Rectal smooth muscle tissue (tissue), 1 donor: ENCODE data around the gene SH3RF3.

Source experiments
- H3K27ac ChIP-seq: one replicate; pipeline ENCODE4 v1.7.0; 2013; ENCODE audit warnings: low read depth, low read length, inconsistent platforms
- H3K27me3 ChIP-seq: one replicate; pipeline ENCODE4 v1.7.0; 2013; ENCODE audit warnings: low read length; ENCODE audit not compliant: control insufficient read depth, insufficient read depth
- H3K36me3 ChIP-seq: one replicate; pipeline ENCODE4 v1.7.0; 2013; ENCODE audit warnings: low read length; ENCODE audit not compliant: control insufficient read depth, insufficient read depth
- H3K4me1 ChIP-seq: one replicate; pipeline ENCODE4 v1.7.0; 2013; ENCODE audit warnings: low read length; ENCODE audit not compliant: control insufficient read depth, insufficient read depth
- H3K4me3 ChIP-seq: one replicate; pipeline ENCODE4 v1.7.0; 2013; ENCODE audit warnings: low read length
- H3K9ac ChIP-seq: one replicate; pipeline ENCODE4 v1.7.0; 2013; ENCODE audit warnings: low read length

SH3RF3 gene

DNA sequence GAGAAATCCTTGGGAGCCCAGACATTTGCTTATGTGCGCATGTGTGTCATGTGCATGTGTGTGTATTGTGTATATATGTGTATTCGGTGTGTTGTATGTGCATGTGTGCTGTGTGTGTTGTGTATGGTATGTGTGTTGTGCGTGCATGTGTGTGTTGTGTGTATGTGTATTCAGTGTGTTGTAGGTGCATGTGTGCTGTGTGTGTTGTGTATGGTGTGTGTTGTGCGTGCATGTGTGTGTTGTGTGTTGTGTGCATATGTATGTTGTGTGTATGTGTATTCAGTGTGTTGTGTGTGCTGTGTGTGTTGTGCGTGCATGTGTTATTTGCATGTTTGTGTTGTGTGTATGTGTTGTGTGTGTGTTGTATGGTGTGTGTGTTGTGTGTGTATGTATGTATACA, 136.9 kb downstream of the SH3RF3 start:
- Histone ChIP-seq H3K27me3 (no peaks in the 10 kb centered on the region), H3K4me3 (no peak overlapping the region), H3K4me1 (no peaks in the 10 kb centered on the region), H3K9ac (no peak overlapping the region), H3K36me3 (no peaks in the 10 kb centered on the region), H3K27ac (no peak overlapping the region)

DNA sequence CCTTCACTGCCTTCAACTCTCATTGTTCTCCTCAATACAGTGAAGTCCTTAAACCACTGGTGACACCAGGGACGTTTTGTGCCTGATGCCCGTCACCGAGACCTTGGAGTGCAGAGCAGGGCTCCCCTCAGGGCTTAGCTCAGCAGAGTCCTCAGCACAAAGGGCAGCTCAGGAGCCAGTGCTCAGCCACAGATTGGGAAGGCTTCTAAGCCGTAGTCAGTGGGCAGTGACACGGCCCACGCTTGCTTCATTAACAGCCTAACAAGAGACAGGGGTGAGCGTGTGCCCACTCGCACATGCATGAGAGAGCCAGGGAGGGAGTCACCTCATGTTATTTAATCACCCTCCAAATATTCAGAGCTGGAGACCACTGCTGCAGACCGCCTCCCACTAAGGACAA, 137.5 kb downstream of the SH3RF3 start:
- Histone ChIP-seq H3K27ac (no peak overlapping the region), H3K9ac (no peak overlapping the region), H3K27me3 (no peaks in the 10 kb centered on the region), H3K4me3 (no peak overlapping the region), H3K4me1 (no peaks in the 10 kb centered on the region), H3K36me3 (no peaks in the 10 kb centered on the region)

DNA sequence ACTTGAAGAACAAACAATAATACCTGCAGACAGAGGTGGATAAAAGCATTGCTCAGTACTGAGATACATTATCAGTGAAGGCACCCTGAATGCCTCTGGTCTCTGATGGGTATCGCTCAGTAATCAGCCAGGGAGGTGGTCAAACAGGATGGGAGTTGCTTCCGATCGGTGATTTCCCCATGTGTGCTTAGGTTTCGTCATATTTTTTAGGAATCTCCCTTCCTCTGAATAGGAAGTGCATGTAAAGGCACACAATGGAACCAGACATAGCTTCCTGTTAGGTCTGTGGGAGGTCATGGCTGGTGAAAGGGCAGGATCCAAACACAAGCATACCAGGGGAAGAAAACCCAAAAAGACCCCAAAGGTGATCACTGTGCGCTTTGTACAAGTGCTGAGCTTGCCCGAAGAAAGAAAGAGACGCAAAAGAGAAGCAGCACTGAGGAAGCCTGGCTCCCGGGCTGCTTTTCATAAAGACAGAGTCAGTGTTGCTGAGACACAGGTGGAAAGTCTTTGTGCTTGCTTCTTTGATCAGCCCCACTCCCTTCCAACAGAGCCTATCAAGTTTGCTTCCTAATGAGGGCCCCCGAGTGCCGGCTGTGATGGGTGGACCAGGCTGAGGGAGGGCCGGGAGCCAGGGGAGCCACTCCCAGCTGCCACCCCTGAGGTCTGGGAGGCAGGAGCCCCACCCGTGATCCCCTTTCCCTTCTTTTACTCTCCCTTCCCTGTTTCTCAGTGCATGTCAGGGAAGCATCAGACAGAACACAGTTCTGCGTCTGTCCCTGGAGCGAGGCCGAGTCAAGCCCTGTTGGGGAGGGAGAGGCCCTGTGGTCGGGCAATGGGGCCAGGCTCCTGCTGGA, 138.2 kb downstream of the SH3RF3 start:
- Histone ChIP-seq H3K4me1 (no peaks in the 10 kb centered on the region), H3K36me3 (no peaks in the 10 kb centered on the region), H3K27ac (no peak overlapping the region), H3K27me3 (no peaks in the 10 kb centered on the region), H3K9ac (no peak overlapping the region), H3K4me3 (no peak overlapping the region)

DNA sequence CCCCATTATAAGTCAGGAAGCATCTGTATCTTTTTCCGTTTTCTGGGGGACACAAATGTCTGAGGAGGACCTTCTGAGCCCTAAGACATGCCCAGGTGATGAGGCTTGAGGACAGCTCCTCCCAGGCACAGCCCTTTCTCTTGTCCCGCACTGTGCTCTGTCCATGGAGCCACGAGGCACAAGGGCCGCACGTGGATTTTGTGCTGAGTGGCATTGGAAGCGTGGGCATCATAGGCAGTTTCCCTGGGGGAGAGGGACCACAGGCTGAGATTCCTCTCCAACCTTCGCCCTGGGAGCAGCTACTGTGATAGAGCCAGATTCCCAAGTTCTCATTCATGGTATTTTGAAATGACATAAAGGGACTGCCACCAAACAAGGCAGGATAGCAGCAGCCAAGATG, 139.9 kb downstream of the SH3RF3 start:
- H3K27ac ChIP-seq: no peak overlapping the region
- no peaks in the 10 kb centered on the region for H3K4me1 ChIP-seq
- H3K27me3 ChIP-seq: no peaks in the 10 kb centered on the region
- no peak overlapping the region for H3K4me3 ChIP-seq
- H3K9ac ChIP-seq: no peak overlapping the region
- H3K36me3 ChIP-seq: no peaks in the 10 kb centered on the region

DNA sequence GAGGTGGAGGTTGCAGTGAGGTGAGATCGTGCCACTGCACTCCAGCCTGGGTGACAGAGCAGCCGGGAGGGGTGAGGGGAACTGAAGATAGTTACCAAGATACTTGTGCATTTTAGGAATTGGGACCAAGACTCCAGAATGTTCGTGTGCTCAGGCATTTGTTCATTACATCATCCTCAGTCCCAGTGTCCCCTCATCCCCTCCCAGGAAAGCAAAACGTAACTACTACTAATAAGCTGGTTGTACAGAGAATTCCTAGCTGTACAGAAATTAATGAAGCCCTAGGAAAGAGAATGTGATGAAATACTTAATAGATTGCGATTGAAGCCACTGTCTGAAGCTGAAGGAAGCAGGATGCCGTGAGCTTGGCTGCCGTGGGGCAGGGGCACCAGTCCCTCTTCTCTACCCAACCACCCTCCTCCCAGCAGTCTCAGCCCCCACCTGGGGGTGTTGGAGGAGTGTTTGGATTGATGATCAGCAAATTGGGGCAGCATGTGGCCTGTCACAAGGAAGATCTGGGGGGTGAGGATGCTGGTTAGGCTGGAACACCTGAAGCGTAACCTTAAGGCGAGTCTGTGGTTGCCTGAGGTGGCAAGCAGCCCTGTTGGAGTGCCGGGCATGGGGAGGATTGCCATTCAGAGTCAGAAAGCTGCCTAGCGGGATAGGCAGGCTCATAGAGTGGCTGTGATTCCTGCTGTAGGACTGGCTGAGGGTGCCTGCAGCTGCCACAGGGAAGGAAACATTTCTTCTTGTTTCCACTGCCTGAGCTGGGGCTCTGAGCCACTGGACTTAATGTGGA, 140.9 kb downstream of the SH3RF3 start:
- Histone ChIP-seq H3K4me1 (no peaks in the 10 kb centered on the region), H3K27me3 (no peaks in the 10 kb centered on the region)

DNA sequence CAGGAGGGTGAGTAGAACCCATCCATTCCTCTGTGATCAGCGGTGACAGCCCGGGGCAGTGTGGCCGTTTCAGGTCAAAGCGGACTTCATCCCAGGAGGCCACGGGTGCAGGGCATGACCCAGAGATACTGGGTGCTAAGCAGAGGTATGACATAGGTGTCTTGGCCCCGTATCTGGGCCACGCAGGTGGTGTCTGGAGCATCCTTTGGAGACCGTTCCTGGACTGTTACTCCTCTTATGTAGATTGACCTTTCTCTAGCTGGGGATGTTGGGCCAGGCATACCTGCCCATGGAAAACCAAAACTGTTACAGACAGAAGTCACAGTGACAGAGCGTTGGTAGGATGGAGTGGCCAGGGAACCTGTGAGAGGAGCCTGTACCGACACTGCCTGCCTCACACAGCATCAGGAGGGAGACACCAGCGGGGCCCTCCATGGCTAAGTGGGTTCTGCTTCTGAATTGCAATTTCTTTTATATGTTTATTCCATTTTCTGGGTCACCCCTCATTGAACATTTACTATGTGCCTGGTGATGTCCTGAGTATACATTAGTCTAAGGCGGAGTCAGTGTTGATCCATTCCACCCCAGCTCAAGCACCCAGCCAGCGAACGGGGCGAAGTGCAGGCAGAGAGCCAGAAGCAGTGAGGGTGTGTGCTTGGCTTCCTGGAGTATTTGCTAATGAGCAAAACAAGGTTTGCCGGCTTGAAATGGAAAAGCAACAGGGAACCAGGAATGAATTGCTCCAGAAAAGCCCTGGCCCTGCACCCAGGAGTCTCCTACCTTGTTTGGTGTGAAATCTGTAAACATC, 141.7 kb downstream of the SH3RF3 start:
- H3K4me3 ChIP-seq: no peak overlapping the region
- H3K27me3 ChIP-seq: no peaks in the 10 kb centered on the region
- no peaks in the 10 kb centered on the region for H3K36me3 ChIP-seq
- no peak overlapping the region for H3K9ac ChIP-seq
- H3K4me1 ChIP-seq: no peaks in the 10 kb centered on the region
- no peak overlapping the region for H3K27ac ChIP-seq

More for the DNA sequence above, 140.9 kb downstream of the SH3RF3 start:
- Histone ChIP-seq H3K4me3 (no peak overlapping the region), H3K36me3 (no peaks in the 10 kb centered on the region), H3K27ac (no peak overlapping the region), H3K9ac (no peak overlapping the region)

DNA sequence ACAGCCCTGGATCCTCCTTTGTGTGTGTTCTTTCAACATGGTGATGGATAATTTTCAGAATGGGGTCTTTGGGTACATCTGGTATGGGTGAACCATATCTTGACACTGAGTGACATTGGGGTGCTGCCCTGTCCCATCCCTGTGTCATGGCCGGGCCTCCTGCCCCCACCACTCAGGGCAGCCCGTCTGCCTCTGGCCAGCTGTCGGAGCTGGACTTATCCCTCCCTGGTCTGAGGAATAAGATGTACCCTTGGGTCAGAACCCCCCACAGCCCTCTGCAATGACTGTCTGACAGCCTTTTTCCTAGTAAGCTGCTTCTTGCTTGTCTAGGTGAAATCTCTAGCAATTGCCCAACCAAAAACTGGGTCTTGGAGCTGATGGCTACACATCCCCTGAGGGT, 142.9 kb downstream of the SH3RF3 start:
- Histone ChIP-seq H3K27me3 (no peaks in the 10 kb centered on the region), H3K4me1 (no peaks in the 10 kb centered on the region), H3K36me3 (no peaks in the 10 kb centered on the region), H3K4me3 (no peak overlapping the region), H3K27ac (no peak overlapping the region), H3K9ac (no peak overlapping the region)

DNA sequence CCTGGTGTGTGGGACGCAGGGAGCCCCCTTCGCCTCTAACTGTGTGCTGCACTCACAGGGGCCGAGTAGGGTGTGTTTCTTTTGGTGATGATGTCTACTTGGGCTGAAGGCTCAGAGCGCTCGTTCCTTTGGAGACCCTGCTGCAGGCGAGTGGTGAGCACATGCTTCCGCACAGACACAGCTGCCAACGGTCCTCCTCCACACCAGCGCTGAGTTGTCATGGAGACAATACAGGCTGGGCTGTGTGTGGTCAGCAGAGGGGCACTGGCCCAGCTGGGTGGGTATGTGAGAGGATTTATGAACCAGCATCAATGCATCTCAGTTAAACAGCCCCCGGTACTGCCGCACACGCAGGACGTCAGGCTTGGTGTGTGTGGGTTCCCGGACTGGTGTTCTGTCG, 143.5 kb downstream of the SH3RF3 start:
- Histone ChIP-seq H3K4me3 (no peak overlapping the region), H3K9ac (no peak overlapping the region), H3K27ac (no peak overlapping the region), H3K36me3 (no peaks in the 10 kb centered on the region), H3K4me1 (no peaks in the 10 kb centered on the region), H3K27me3 (no peaks in the 10 kb centered on the region)

DNA sequence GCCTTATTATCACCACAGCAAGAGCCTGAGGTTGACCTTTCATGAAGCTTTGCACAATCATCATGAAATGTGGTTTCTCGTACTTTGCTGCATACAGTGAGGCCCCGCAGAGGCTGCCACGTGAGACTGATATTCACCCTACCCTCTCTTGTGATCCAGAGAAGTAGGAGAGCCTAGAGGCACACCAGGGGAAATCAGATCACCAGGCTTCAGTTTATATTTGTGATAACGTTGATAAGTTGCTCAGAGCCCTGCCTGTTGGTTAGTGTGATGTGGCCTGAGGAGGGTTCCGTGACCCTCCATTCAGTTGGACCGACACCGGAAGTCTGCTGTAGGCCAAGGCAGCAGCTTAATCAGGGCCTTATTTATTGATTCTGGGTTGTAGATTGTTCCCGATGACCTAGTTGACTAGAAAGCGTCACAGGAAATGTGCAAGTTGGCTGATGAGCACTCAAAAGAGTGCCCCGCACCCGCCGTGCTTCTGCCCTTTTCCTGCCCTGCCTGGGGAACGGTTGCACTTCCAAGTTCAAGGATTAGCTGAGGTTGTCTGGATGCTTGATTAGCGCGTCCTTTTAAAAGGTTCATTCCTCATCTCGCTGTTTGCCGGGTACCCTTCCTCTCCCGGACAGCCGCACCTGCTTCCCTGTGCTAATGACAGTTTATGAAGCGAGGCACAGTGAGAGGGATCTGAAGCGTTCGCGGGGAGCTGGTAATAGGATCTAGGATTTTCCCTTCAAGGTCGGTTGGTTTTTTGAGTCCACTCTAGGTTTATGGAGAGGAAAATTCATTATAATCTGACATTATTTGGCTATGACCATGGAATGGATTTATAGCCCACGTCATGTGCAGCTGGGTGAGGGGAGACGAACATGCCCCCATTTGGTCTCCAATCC, 146.4 kb downstream of the SH3RF3 start:
- no peak overlapping the region for H3K4me3 ChIP-seq
- H3K36me3 ChIP-seq: no peaks in the 10 kb centered on the region
- no peak overlapping the region for H3K9ac ChIP-seq
- H3K27ac ChIP-seq: no peak overlapping the region
- H3K27me3 ChIP-seq: no peaks in the 10 kb centered on the region
- H3K4me1 ChIP-seq: no peaks in the 10 kb centered on the region

DNA sequence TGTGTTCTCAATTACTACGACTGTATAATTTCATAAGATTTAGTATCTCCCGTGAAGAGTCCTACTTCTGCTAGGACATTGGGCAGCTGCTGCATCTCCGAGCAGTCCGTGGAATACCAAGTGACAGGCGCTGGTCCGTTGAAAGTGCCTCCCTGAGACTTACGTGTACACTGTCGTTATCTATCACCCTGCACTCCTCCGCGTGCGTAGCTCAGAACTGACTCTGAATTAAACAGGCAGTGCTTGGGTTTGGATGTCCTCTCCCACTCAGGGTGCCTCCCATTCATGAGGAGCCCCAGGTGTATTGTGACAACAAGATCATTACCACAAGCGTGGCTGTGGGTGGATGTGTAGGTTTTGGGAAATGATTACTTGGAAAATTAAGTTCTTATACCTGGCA, 148.4 kb downstream of the SH3RF3 start:
- H3K36me3 ChIP-seq: no peaks in the 10 kb centered on the region
- H3K4me1 ChIP-seq: no peaks in the 10 kb centered on the region
- no peak overlapping the region for H3K27ac ChIP-seq
- no peak overlapping the region for H3K9ac ChIP-seq
- H3K4me3 ChIP-seq: no peak overlapping the region
- H3K27me3 ChIP-seq: no peaks in the 10 kb centered on the region

DNA sequence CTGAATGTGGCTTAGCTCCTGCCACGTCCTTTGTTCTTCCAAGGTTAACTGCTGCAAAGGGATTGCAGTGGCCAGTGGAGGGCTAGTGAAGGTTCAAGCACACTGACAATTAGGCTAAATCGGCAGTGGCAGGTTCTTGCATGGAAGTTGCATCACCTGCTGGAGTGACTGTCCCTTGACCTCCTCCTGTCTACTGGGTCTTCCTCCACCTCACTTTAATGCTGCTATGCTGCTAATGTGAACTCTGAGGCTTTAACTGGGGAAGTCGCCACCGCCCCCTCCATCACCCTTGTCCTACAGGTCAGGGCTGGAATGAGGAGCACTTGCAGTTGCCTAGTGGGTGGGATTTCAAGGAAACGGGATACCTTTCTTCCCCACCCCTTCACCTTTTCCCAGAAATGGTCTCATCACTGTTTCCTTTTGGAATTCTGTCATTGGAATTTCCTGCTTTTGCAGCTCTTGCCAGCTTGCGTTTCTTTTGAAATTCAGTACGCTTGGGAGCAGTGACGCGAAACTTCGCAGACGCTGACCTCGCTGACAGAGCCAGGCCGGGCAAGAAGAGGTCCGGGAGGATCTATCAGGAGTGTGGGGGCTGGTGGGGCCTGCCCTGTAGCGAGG, 150.3 kb downstream of the SH3RF3 start:
- Histone ChIP-seq H3K27ac (no peak overlapping the region), H3K4me1 (no peaks in the 10 kb centered on the region), H3K4me3 (no peak overlapping the region), H3K27me3 (no peaks in the 10 kb centered on the region), H3K36me3 (no peaks in the 10 kb centered on the region), H3K9ac (no peak overlapping the region)
